ENCODE results near the gene BTN1A1. TPM values are rescaled to one million over a fixed set of nuclear protein-coding genes. Genes with fewer than 3 reads are reported as not detected.

Gene BTN1A1
- total and polyA plus RNA-seq, 9 of the 15 experiments (the other 6 are each of a cell fraction or from before 2014, with no cell fraction given): 0.01 to 0.15 (median 0.06) TPM; not detected in 4

DNA sequence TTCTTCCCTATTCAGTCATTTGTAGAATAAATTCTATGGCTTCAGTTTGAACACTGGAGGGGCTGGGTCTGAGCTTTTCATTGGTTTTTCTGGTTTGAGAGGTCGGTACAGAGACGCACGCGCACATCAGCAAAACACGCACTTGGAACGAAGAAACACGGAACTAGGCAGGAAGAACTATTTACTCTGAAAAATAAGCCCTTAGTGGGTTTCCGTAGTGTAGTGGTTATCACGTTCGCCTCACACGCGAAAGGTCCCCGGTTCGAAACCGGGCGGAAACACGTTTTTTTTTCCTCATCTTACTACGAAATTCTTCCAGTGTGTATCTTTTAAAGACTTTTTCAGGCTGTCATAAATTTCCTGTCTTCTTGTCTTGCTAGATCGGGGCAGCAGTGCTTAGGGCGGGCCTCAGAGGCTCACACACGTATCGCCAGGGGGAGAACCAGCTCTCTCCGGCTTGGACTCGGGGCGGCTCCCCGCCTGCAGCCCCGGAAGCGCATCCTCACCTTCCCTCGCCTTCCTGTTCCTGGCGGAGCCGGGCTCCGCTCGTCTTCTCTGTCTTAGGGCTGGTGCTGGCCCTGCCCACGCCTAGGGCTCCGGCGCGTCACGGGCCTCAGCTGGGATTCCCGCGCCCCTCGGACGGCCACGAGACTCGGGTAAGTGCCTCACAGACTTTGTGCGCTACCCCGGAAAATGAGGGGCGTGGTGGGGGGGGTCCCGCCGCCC is 37.9 kb downstream of the BTN1A1 start, which contains the start of gene HMGN4 (continued):
- TF ChIP-seq, protein P1, sequence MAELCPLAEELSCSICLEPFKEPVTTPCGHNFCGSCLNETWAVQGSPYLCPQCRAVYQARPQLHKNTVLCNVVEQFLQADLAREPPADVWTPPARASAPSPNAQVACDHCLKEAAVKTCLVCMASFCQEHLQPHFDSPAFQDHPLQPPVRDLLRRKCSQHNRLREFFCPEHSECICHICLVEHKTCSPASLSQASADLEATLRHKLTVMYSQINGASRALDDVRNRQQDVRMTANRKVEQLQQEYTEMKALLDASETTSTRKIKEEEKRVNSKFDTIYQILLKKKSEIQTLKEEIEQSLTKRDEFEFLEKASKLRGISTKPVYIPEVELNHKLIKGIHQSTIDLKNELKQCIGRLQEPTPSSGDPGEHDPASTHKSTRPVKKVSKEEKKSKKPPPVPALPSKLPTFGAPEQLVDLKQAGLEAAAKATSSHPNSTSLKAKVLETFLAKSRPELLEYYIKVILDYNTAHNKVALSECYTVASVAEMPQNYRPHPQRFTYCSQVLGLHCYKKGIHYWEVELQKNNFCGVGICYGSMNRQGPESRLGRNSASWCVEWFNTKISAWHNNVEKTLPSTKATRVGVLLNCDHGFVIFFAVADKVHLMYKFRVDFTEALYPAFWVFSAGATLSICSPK (IDR thresholded peaks at IDR 0.05; ENCODE audit: borderline replicate concordance): no peak
- TF ChIP-seq ILF3 (IDR thresholded peaks at IDR 0.05; ENCODE audit: borderline replicate concordance): no peak
- TF ChIP-seq ETS2 (tag; IDR thresholded peaks at IDR 0.05; ENCODE audit: borderline replicate concordance, poor library complexity, severe bottlenecking): no peak
- TF ChIP-seq ZBTB2 (IDR thresholded peaks at IDR 0.05): peak; percentile 18; the same call in 1 of the 2 replicates
- no peak; the same call in 1 of the 2 replicates for TF ChIP-seq PHF21A (IDR thresholded peaks at IDR 0.05; ENCODE audit: borderline replicate concordance, low read depth)
- 0 out of 2 replicates have a peak, but pooled peaks have one; percentile 46 for TF ChIP-seq NR4A1 (CRISPR knock-in tag; IDR thresholded peaks at IDR 0.05)
- TF ChIP-seq NR4A1 (tag; IDR thresholded peaks at IDR 0.05): no peak
- TF ChIP-seq PHB2 (IDR thresholded peaks at IDR 0.05; ENCODE audit: low read depth): no peak
- TF ChIP-seq ATF1 (CRISPR knock-in tag; IDR thresholded peaks at IDR 0.05): no peak
- TF ChIP-seq ATF1 (tag; IDR thresholded peaks at IDR 0.05): peak; percentile 80
- no peak for TF ChIP-seq U2AF2 (optimal IDR thresholded peaks at IDR 0.05; ENCODE audit: low read depth, low read length)
- peak; percentile 86 for TF ChIP-seq ZNF764 (CRISPR knock-in tag; IDR thresholded peaks at IDR 0.05; ENCODE audit: low read depth)
- TF ChIP-seq, protein P2, sequence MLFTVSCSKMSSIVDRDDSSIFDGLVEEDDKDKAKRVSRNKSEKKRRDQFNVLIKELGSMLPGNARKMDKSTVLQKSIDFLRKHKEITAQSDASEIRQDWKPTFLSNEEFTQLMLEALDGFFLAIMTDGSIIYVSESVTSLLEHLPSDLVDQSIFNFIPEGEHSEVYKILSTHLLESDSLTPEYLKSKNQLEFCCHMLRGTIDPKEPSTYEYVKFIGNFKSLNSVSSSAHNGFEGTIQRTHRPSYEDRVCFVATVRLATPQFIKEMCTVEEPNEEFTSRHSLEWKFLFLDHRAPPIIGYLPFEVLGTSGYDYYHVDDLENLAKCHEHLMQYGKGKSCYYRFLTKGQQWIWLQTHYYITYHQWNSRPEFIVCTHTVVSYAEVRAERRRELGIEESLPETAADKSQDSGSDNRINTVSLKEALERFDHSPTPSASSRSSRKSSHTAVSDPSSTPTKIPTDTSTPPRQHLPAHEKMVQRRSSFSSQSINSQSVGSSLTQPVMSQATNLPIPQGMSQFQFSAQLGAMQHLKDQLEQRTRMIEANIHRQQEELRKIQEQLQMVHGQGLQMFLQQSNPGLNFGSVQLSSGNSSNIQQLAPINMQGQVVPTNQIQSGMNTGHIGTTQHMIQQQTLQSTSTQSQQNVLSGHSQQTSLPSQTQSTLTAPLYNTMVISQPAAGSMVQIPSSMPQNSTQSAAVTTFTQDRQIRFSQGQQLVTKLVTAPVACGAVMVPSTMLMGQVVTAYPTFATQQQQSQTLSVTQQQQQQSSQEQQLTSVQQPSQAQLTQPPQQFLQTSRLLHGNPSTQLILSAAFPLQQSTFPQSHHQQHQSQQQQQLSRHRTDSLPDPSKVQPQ (CRISPR knock-in tag; IDR thresholded peaks at IDR 0.05; ENCODE audit: borderline replicate concordance): no peak
- TF ChIP-seq SIN3B (IDR thresholded peaks at IDR 0.05; ENCODE audit: low read depth): peak; percentile 23; the same call in 1 of the 2 replicates
- peak; percentile 65 for TF ChIP-seq KDM5B (IDR thresholded peaks at IDR 0.05; ENCODE audit: insufficient replicate concordance, low read depth, low read length)
- TF ChIP-seq GATA2 (CRISPR knock-in tag; IDR thresholded peaks at IDR 0.05): no peak
- peak; percentile 85 for TF ChIP-seq SUPT5H (IDR thresholded peaks at IDR 0.05)
- TF ChIP-seq, protein P3, sequence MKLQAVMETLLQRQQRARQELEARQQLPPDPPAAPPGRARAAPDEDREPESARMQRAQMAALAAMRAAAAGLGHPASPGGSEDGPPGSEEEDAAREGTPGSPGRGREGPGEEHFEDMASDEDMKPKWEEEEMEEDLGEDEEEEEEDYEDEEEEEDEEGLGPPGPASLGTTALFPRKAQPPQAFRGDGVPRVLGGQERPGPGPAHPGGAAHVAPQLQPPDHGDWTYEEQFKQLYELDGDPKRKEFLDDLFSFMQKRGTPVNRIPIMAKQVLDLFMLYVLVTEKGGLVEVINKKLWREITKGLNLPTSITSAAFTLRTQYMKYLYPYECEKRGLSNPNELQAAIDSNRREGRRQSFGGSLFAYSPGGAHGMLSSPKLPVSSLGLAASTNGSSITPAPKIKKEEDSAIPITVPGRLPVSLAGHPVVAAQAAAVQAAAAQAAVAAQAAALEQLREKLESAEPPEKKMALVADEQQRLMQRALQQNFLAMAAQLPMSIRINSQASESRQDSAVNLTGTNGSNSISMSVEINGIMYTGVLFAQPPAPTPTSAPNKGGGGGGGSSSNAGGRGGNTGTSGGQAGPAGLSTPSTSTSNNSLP (IDR thresholded peaks at IDR 0.05; ENCODE audit: borderline replicate concordance, low read depth, low read length): no peak
- peak; percentile 43; the same call in 1 of the 2 replicates for TF ChIP-seq OTX1 (CRISPR knock-in tag; IDR thresholded peaks at IDR 0.05)
- TF ChIP-seq PHTF2 (CRISPR knock-in tag; IDR thresholded peaks at IDR 0.05): no peak
